ENCODE measurements around the gene SPTAN1. TPM values are rescaled to one million over a fixed set of nuclear protein-coding genes. Genes with fewer than 3 reads are reported as not detected.

Gene SPTAN1
- total RNA-seq, 4 donors from 2014 or later = 185 to 310 (median 275) TPM

GRCh38 chr9:128669786-128670185, 117.4 kb downstream of the SPTAN1 start:
- no peak for TF ChIP-seq CTCF (IDR thresholded peaks at IDR 0.05; ENCODE audit: low read depth)

- no peak for TF ChIP-seq CTCF (IDR thresholded peaks at IDR 0.05; ENCODE audit: low read depth)
Observed at GRCh38 chr9:128675382-128675781, 123.0 kb downstream of the SPTAN1 start.

- TF ChIP-seq CTCF (IDR thresholded peaks at IDR 0.05; ENCODE audit: low read depth) = no peak
Observed at GRCh38 chr9:128677794-128678193, 125.4 kb downstream of the SPTAN1 start.

Small RNA genes within 50 kb of the gene (small RNA-seq; reads per million reads assigned to genes)
- not detected for gene RNU7-171P

Other genes starting within 250 kb of the SPTAN1 start
- gene TRUB2, start 230.1 kb upstream of the SPTAN1 start, total RNA-seq = 10 to 100 TPM in 1 of 4 donors, 1 to 10 TPM in 3; 7.2 to 10.5 (median 8.7) TPM
- 10 to 100 TPM; 20.1 to 51.1 (median 23.2) TPM for gene COQ4, start 229.7 kb upstream of the SPTAN1 start, total RNA-seq
- 10 to 100 TPM; 10.1 to 17.3 (median 12.3) TPM for gene SLC27A4, start 212.1 kb upstream of the SPTAN1 start, total RNA-seq
- 10 to 100 TPM; 17.8 to 20.9 (median 19.7) TPM for gene URM1, start 181.2 kb upstream of the SPTAN1 start, total RNA-seq
- 10 to 100 TPM in 3 of 4 donors, 1 to 10 TPM in 1; 8.3 to 34.7 (median 31.4) TPM for gene CERCAM, start 131.7 kb upstream of the SPTAN1 start, total RNA-seq
- 10 to 100 TPM; 13.4 to 22.2 (median 16.5) TPM for gene ODF2, start 96.6 kb upstream of the SPTAN1 start, total RNA-seq
- gene GLE1, start 47.9 kb upstream of the SPTAN1 start, total RNA-seq = 10 to 100 TPM; 21.0 to 33.0 (median 23.4) TPM
- gene DYNC2I2, start 104.3 kb downstream of the SPTAN1 start, total RNA-seq = 10 to 100 TPM; 15.0 to 21.4 (median 18.5) TPM
- 100 to 1,000 TPM; 116 to 160 (median 146) TPM for gene SET, start 136.6 kb downstream of the SPTAN1 start, total RNA-seq
- gene PKN3, start 149.9 kb downstream of the SPTAN1 start, total RNA-seq = 10 to 100 TPM in 1 of 4 donors, 1 to 10 TPM in 3; 1.3 to 13.2 (median 4.7) TPM
- gene ZDHHC12, start 171.5 kb downstream of the SPTAN1 start, total RNA-seq = 10 to 100 TPM; 11.7 to 36.5 (median 27.0) TPM
- gene ZER1, start 219.3 kb downstream of the SPTAN1 start, total RNA-seq = 10 to 100 TPM; 30.9 to 80.1 (median 34.7) TPM
- gene TBC1D13, start 234.7 kb downstream of the SPTAN1 start, total RNA-seq = 10 to 100 TPM in 3 of 4 donors, 1 to 10 TPM in 1; 9.0 to 27.9 (median 12.4) TPM